Progenitor cell of endocrine pancreas (in vitro differentiated cells): ENCODE results near the gene THAP7. TPM values are rescaled to one million over a fixed set of nuclear protein-coding genes. Genes with fewer than 3 reads are reported as not detected.
"Not testable (repeated sequence)": the region's sequence is repeated elsewhere in the genome, so short reads cannot be mapped to it uniquely, and the experiment has no call there.

Experiments
- DNase-seq: peaks from one replicate; pipeline ENCODE4 v3.0.0; 2021; ENCODE audit warnings: low spot score; ENCODE audit not compliant: unreplicated experiment
- H3K27ac Mint-ChIP-seq: 2 replicates; pipeline ENCODE4 v1.8.0; 2021; ENCODE audit warnings: mild to moderate bottlenecking, moderate library complexity, mixed read lengths
- H3K27me3 Mint-ChIP-seq: 2 replicates; pipeline ENCODE4 v1.8.0; 2021; ENCODE audit warnings: mixed read lengths
- H3K36me3 Mint-ChIP-seq: 2 replicates; pipeline ENCODE4 v1.8.0; 2022; ENCODE audit warnings: mixed read lengths; ENCODE audit not compliant: insufficient read depth
- H3K4me1 Mint-ChIP-seq: 2 replicates; pipeline ENCODE4 v1.8.0; 2021; ENCODE audit warnings: low read depth, mixed read lengths
- H3K4me3 Mint-ChIP-seq: 2 replicates; pipeline ENCODE4 v1.8.0; 2021; ENCODE audit warnings: low read depth, mild to moderate bottlenecking, moderate library complexity, mixed read lengths
- H3K9me3 Mint-ChIP-seq: 2 replicates; pipeline ENCODE4 v1.8.0; 2021; ENCODE audit warnings: low read depth, mixed read lengths
- CTCF ChIP-seq: fragments of 200-600 bp; sonication (generic); IDR thresholded peaks from one replicate; pipeline ENCODE4 v1.5.0; 2021; ENCODE audit warnings: antibody characterized with exemption, mild to moderate bottlenecking; ENCODE audit not compliant: unreplicated experiment
- total RNA-seq: library from RNA; stranded (reverse); gene quantifications from 2 replicates; pipeline ENCODE4 v1.2.1, GENCODE V29; 2021

Gene THAP7
- total RNA-seq, 1 donor from 2014 or later, result 17.6 TPM

DNA sequence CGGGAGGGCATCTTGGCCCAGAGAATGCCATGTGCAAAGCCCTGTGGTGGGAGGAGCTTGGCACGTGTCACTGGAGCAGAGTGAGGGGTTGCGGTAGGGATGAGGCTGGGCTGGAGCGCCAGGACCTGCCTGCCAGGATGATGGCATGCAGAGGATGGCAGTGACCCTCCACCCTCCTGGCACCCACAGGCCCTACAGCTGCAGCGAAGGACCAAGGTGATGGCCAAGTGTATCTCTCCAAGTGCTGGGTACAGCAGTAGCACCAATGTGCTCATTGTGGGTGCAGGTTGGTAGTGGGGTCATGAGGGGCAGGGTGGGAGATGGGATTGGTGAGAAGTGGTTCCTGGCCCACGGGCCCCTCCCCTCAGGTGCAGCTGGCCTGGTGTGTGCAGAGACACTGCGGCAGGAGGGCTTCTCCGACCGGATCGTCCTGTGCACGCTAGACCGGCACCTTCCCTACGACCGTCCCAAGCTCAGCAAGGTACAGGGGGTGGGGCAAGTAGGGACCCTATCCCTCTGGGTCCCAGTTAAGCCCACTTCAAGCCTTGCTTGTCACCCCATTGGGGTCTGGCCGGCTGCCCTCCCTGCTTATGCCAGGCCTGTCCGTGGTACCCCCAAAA lies 27.5 kb downstream of the THAP7 start:
- H3K27me3 Mint-ChIP-seq, result peaks cover 11% of the 10 kb centered on the region
- no peak for TF ChIP-seq CTCF
- no peak overlapping the region for H3K27ac Mint-ChIP-seq
- H3K36me3 Mint-ChIP-seq, result no peaks in the 10 kb centered on the region
- peaks cover 3% of the 10 kb centered on the region for H3K9me3 Mint-ChIP-seq
- H3K4me1 Mint-ChIP-seq, result peaks cover 3% of the 10 kb centered on the region
- no peak for DNase-seq
- H3K4me3 Mint-ChIP-seq, result no peak overlapping the region

DNA sequence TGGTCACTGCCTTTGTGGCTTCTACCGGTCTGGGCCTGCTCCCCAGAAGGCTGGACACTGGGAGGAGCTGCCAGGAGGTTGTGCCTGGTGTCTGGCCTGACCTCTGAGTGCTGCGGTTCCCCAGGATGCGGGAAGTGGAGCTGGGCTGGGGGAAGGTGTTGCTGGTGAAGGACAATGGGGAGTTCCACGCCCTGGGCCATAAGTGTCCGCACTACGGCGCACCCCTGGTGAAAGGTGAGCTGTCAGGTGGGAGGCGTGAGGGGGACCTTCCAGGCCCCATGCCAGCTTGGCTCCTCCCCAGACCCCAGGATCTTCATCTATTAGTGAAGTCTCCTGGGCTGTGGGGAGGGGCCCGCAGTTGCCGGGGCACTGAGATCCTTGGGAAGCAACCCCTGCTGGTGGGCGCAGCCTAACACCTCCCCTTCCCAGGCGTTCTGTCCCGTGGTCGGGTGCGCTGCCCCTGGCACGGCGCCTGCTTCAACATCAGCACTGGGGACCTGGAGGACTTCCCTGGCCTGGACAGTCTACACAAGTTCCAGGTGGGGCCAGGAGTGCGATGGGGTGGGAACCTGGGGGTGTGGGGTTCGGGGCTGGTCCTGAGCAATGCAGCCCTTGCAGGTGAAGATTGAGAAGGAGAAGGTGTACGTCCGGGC lies 28.2 kb downstream of the THAP7 start:
- TF ChIP-seq CTCF, result no peak
- no peak overlapping the region for H3K27ac Mint-ChIP-seq
- H3K36me3 Mint-ChIP-seq, result no peaks in the 10 kb centered on the region
- no peak for DNase-seq
- no peaks in the 10 kb centered on the region for H3K4me1 Mint-ChIP-seq
- H3K4me3 Mint-ChIP-seq, result no peak overlapping the region
- peaks cover 9% of the 10 kb centered on the region for H3K27me3 Mint-ChIP-seq
- H3K9me3 Mint-ChIP-seq, result no peaks in the 10 kb centered on the region

DNA sequence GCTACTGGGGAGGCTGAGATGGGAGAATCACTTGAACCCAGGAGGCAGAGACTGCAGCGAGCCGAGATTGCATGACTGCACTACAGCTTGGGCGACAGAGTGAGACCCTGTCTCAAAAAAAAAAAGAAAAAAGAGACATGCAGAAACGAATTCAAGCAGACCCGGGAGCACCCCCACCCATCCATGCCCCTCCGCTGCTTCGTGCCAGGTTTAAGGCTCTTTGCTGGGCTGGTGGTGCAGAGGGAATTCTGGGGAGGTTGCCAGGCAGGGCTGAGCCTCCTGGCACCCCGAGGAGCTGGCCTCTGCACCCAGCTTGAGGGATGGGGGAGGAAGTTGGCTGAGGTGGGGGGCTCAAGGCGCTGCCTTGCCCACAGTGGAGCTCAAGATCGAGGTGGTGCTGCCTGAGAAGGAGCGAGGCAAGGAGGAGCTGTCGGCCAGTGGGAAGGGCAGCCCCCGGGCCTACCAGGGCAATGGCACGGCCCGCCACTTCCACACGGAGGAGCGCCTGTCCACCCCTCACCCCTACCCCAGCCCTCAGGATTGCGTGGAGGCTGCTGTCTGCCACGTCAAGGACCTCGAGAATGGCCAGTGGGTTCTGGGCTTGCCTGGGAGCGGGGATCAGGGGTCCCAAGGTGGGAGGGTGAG lies 28.9 kb downstream of the THAP7 start:
- Mint-ChIP-seq H3K4me3 (no peak overlapping the region), H3K36me3 (no peaks in the 10 kb centered on the region), H3K27me3 (peaks cover 9% of the 10 kb centered on the region), H3K9me3 (no peaks in the 10 kb centered on the region), H3K4me1 (no peaks in the 10 kb centered on the region), H3K27ac (peak overlapping the region; percentile 49)
- TF ChIP-seq CTCF, result no peak
- no peak for DNase-seq

DNA sequence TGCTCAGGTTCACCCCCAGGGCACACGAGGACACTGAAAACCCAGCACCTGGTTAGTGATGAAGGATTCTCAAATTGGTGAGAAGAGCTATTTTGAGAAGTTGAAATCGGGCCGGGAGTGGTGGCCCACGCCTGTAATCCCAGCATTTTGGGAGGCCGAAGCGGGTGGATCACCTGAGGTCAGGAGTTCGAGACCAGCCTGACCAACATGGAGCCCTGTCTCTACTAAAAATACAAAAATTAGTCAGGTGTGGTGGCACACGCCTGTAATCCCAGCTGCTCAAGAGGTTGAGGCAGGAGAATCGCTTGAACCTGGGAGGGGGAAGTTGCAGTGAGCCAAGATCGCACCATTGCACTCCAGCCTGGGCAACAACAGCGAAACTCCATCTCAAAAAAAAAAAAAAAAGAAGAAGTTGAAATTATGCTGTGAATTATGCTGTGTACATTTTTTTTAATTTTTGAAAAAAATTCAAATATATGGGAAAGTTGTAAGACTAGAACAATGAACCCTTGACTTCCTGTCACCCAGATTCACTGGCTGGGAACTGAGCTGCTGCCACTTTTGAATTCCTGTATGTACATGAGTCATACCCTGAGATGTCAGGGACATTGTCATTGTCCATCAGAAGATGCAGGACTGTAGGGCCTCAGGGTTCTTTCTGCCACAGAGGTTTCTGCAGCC lies 29.8 kb downstream of the THAP7 start:
- DNase-seq, H3K9me3 Mint-ChIP-seq, H3K4me3 Mint-ChIP-seq, H3K27ac Mint-ChIP-seq, H3K4me1 Mint-ChIP-seq, H3K36me3 Mint-ChIP-seq: not testable (repeated sequence)
- peaks cover 15% of the 10 kb centered on the region for H3K27me3 Mint-ChIP-seq

DNA sequence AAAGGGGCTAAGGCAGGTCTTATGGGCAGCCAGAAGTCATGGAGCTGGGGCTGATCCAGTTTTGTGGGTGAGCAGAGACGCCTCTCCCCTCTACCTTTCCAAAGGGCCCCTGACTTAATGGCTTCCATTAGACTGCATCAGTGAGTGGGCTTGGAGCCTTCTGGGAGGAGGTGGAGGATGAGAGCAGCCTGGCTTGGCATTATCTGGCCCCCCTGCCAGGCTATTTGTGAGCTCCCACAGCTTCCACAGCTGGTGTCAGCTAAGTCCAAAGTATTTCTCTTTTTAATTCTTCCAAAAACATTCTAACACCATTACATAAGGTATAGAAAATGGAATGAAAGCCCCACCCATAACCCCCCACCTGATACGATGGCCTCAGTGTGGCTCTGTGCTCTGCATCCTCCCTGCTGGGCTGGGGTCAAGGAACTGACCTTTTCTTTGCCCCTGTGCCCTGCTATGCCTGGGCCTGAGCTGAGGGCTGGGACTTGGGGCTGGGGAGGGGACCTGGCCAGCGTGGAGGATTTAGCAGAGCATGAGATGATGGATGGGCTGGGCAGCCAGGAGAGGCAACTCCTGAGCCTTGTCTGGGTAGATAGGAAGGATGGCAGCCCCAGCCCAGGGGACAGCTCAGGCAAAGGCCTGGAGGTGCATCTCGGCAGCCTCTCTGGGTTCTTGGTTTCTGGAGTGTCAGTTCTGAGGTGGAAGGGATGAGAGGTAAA lies 30.8 kb downstream of the THAP7 start:
- H3K27me3 Mint-ChIP-seq, result peaks cover 13% of the 10 kb centered on the region
- no peak overlapping the region for H3K4me3 Mint-ChIP-seq
- H3K27ac Mint-ChIP-seq, result no peak overlapping the region
- no peaks in the 10 kb centered on the region for H3K4me1 Mint-ChIP-seq
- TF ChIP-seq CTCF, result no peak
- no peak for DNase-seq
- no peaks in the 10 kb centered on the region for H3K9me3 Mint-ChIP-seq
- H3K36me3 Mint-ChIP-seq, result no peaks in the 10 kb centered on the region
